GM13977 (cell line): ENCODE measurements around the gene PRKAG2.
"Not testable (repeated sequence)": the region's sequence is repeated elsewhere in the genome, so short reads cannot be mapped to it uniquely, and the experiment has no call there.

ENCODE experiments used
- DNase-seq: peaks from one replicate; pipeline ENCODE4 v3.0.0; 2012; ENCODE audit warnings: low spot score
- in situ Hi-C: fragments of 300-500 bp; cut with MboI; formaldehyde crosslinking; loops from one replicate; pipeline ENCODE4 v1.12.0; 2022; ENCODE audit warnings: low sequenced_read_pairs, low pct_unique_long_range_greater_than_20kb, mixed read lengths, inconsistent platforms; ENCODE audit not compliant: unreplicated experiment
- TF ChIP-seq, protein P1 (sequence below): IDR thresholded peaks from 2 replicates; pipeline ENCODE4 v1.5.1; 2012; ENCODE audit warnings: mild to moderate bottlenecking, control low read depth; ENCODE audit not compliant: insufficient read depth; ENCODE audit errors: extremely low read depth, missing control alignments

PRKAG2 gene

GRCh38 chr7:151832138-151832537 is 44.8 kb downstream of the PRKAG2 start:
- DNase-seq: no peak
- in situ Hi-C loops: no loop called here
- TF ChIP-seq, protein P1, sequence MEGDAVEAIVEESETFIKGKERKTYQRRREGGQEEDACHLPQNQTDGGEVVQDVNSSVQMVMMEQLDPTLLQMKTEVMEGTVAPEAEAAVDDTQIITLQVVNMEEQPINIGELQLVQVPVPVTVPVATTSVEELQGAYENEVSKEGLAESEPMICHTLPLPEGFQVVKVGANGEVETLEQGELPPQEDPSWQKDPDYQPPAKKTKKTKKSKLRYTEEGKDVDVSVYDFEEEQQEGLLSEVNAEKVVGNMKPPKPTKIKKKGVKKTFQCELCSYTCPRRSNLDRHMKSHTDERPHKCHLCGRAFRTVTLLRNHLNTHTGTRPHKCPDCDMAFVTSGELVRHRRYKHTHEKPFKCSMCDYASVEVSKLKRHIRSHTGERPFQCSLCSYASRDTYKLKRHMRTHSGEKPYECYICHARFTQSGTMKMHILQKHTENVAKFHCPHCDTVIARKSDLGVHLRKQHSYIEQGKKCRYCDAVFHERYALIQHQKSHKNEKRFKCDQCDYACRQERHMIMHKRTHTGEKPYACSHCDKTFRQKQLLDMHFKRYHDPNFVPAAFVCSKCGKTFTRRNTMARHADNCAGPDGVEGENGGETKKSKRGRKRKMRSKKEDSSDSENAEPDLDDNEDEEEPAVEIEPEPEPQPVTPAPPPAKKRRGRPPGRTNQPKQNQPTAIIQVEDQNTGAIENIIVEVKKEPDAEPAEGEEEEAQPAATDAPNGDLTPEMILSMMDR: no peak

GRCh38 chr7:151831606-151832005 is 45.3 kb downstream of the PRKAG2 start:
- in situ Hi-C loops: no loop called here
- DNase-seq: no peak
- TF ChIP-seq, protein P1: no peak

- TF ChIP-seq, protein P1: no peak
- no peak for DNase-seq
- in situ Hi-C loops: no loop called here
These were observed 46.6 kb downstream of the PRKAG2 start for GRCh38 chr7:151830121-151830830.

- TF ChIP-seq, protein P1: no peak
- no peak for DNase-seq
- in situ Hi-C loops: no loop called here
These were observed 47.2 kb downstream of the PRKAG2 start for GRCh38 chr7:151829707-151830106.

- DNase-seq: no peak
- in situ Hi-C loops: no loop called here
- TF ChIP-seq, protein P1: no peak
These were observed 49.3 kb downstream of the PRKAG2 start for GRCh38 chr7:151827620-151828019.

- DNase-seq, in situ Hi-C loops: not testable (repeated sequence)
These were observed 50.6 kb downstream of the PRKAG2 start for GRCh38 chr7:151826316-151826715.

DNA sequence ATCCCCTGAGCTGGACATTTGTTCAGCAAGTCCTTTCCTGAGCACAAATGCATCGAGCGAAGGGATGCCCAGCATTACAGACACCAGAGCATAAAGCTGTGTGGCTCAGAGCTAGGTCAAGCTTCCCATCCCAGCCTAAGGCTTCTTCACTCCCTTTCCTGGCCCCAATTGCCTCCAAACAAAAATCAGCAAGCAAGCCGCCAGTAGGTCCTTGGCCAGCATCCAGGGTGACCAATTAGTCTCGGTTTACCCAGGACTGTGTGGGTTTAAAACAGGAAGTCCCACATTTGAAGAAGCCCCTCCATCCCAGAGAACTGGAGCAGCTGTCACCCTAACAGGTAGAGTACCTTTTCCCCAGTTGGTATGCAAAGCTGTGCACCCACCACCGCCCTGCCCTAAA is 51.2 kb downstream of the PRKAG2 start:
- in situ Hi-C loops: no loop called here
- TF ChIP-seq, protein P1: no peak
- DNase-seq: no peak
